PFSK-1 (cell line): ENCODE results near the gene CPHXL.

Experiments used
- SIN3A ChIP-seq: IDR thresholded peaks from 2 replicates; pipeline ENCODE4 v1.6.1; 2012; ENCODE audit warnings: mild to moderate bottlenecking, low read length, moderate library complexity, borderline replicate concordance; ENCODE audit not compliant: insufficient read depth
- TAF1 ChIP-seq: IDR thresholded peaks from 2 replicates; pipeline ENCODE4 v1.6.1; 2012; ENCODE audit warnings: low read length, control low read depth, borderline replicate concordance; ENCODE audit not compliant: insufficient read depth

- TF ChIP-seq TAF1 (no peak), SIN3A (no peak)
These were observed 15.9 kb downstream of the CPHXL start for GRCh38 chr16:75710344-75710743.
